ENCODE data around the gene ESX1. TPM values are rescaled to one million over a fixed set of nuclear protein-coding genes. Genes with fewer than 3 reads are reported as not detected.

ESX1 gene
- not detected for polyA plus RNA-seq (2012; ENCODE audit: insufficient read length, low read depth)

DNA sequence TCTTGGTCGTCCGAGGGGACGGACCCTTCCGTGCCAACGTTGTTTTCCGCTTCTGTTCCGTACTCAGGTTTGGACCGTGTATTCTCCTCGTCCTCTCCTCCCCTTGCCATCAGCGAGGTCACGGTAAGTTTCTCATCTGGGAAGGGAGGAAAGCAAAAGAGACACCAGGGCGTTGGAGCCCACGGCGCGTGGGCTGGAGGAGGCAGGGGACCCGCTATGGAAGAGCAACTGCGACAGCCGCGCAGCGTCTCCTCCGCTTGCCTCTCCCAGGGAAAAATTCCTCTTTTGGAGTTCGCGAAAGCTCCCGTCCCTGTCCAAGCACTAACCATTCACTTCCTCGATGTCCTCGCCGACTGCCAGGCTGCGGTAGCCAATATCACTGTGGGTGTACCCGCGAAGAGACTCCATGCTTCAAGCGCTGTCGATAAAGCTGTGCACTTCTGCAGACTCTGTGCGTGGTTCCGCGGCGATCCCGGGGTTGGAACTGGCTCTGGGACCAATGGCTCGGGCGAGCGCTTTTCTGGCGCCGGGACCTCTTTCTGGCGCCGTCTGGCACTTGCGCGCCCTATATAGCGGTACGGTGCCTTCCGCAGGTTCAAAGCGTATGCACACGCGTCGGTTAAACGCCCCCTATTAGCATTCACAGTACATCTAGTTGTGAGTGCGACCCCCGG, at the start of gene ESX1:
ESX1 (minus strand) TSS at position 492 of the 674 bp plus-strand sequence; CDS start at position 408, 84 bp downstream.
- TF ChIP-seq SIN3A (IDR thresholded peaks at IDR 0.05; ENCODE audit: borderline replicate concordance, insufficient read depth, low read length) (no peak), TAF1 (IDR thresholded peaks at IDR 0.05; ENCODE audit: borderline replicate concordance, insufficient read depth, low read length) (no peak), FOXP2 (optimal IDR thresholded peaks at IDR 0.05; ENCODE audit: borderline replicate concordance, extremely low read depth, extremely low read length, insufficient read depth) (no peak), POLR2AphosphoS5 (IDR thresholded peaks at IDR 0.05; ENCODE audit: low read depth, low read length) (no peak)
- TF ChIP-seq, protein P1, sequence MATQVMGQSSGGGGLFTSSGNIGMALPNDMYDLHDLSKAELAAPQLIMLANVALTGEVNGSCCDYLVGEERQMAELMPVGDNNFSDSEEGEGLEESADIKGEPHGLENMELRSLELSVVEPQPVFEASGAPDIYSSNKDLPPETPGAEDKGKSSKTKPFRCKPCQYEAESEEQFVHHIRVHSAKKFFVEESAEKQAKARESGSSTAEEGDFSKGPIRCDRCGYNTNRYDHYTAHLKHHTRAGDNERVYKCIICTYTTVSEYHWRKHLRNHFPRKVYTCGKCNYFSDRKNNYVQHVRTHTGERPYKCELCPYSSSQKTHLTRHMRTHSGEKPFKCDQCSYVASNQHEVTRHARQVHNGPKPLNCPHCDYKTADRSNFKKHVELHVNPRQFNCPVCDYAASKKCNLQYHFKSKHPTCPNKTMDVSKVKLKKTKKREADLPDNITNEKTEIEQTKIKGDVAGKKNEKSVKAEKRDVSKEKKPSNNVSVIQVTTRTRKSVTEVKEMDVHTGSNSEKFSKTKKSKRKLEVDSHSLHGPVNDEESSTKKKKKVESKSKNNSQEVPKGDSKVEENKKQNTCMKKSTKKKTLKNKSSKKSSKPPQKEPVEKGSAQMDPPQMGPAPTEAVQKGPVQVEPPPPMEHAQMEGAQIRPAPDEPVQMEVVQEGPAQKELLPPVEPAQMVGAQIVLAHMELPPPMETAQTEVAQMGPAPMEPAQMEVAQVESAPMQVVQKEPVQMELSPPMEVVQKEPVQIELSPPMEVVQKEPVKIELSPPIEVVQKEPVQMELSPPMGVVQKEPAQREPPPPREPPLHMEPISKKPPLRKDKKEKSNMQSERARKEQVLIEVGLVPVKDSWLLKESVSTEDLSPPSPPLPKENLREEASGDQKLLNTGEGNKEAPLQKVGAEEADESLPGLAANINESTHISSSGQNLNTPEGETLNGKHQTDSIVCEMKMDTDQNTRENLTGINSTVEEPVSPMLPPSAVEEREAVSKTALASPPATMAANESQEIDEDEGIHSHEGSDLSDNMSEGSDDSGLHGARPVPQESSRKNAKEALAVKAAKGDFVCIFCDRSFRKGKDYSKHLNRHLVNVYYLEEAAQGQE (IDR thresholded peaks at IDR 0.05; ENCODE audit: insufficient read depth in 1 of 2, low read depth in 2 of 2, low read length in 2 of 2): no peak

DNA sequence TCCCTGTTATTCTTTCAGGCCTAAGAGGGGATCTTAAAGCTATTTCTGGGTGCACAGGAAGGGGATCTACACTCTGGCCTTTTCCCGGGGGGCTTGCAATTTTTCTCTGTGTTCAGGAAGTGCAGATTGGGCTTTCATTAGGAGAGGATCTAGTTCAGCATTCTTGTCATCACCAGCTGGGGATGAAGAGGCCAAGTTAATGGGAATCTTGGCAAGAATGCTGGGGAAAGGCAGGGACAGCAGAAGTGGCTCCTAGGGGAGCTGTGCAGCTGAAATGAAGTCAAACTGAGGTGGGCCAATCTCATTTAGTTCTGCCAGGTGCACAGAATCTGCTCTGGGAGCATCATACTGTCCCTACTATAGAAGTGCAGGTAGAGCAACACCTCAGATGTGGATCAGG, 40.9 kb upstream of the ESX1 start:
- TF ChIP-seq TAF1 (IDR thresholded peaks at IDR 0.05; ENCODE audit: borderline replicate concordance, insufficient read depth, low read length): no peak
- TF ChIP-seq SIN3A (IDR thresholded peaks at IDR 0.05; ENCODE audit: borderline replicate concordance, insufficient read depth, low read length): no peak
- no peak for TF ChIP-seq POLR2AphosphoS5 (IDR thresholded peaks at IDR 0.05; ENCODE audit: low read depth, low read length)
- TF ChIP-seq FOXP2 (optimal IDR thresholded peaks at IDR 0.05; ENCODE audit: borderline replicate concordance, extremely low read depth, extremely low read length, insufficient read depth): no peak
- TF ChIP-seq, protein P1 (IDR thresholded peaks at IDR 0.05; ENCODE audit: insufficient read depth in 1 of 2, low read depth in 2 of 2, low read length in 2 of 2): no peak

DNA sequence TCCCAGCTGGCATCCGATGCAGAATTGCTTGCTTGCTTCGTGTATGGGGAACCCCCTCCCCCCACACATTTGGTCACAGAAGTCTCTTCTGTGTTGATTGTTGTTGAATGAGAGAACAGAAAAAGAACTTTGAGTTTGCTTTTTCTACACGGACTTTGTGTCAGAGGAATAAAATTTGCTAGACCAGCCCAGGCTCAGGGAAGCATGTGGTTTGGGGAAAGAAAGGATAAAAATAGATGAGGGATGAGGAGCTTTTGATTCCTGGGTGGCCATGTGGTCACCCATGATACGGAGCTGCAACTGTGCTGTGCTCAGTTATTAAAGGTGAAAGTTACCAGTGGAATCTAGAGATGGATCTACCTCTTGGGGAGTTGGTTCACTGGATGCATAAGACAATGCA, 34.2 kb upstream of the ESX1 start:
- TF ChIP-seq, protein P1 (IDR thresholded peaks at IDR 0.05; ENCODE audit: insufficient read depth in 1 of 2, low read depth in 2 of 2, low read length in 2 of 2): no peak
- no peak for TF ChIP-seq SIN3A (IDR thresholded peaks at IDR 0.05; ENCODE audit: borderline replicate concordance, insufficient read depth, low read length)
- no peak for TF ChIP-seq POLR2AphosphoS5 (IDR thresholded peaks at IDR 0.05; ENCODE audit: low read depth, low read length)
- TF ChIP-seq FOXP2 (optimal IDR thresholded peaks at IDR 0.05; ENCODE audit: borderline replicate concordance, extremely low read depth, extremely low read length, insufficient read depth): no peak
- no peak for TF ChIP-seq TAF1 (IDR thresholded peaks at IDR 0.05; ENCODE audit: borderline replicate concordance, insufficient read depth, low read length)

DNA sequence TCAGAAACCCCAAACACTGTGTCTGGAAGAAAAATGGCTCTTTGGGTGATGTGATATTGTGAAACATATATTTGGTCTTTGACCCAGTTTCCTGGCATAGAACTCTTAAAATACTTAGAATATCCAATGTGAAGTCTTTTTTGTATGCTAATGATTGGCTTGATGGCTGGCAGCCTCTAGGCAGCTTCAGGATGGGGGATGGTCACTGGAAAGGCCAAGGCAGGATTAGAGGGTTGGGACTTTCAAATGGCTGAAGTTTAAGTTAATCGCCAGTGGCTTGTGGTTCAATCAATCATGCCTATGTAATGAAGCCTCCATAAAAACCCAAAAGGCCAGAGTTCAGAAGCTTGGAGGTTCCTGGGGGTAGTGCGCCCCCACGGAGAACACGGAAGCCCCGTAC, 33.5 kb upstream of the ESX1 start:
- TF ChIP-seq SIN3A (IDR thresholded peaks at IDR 0.05; ENCODE audit: borderline replicate concordance, insufficient read depth, low read length) (no peak), POLR2AphosphoS5 (IDR thresholded peaks at IDR 0.05; ENCODE audit: low read depth, low read length) (no peak), FOXP2 (optimal IDR thresholded peaks at IDR 0.05; ENCODE audit: borderline replicate concordance, extremely low read depth, extremely low read length, insufficient read depth) (no peak), TAF1 (IDR thresholded peaks at IDR 0.05; ENCODE audit: borderline replicate concordance, insufficient read depth, low read length) (no peak)
- TF ChIP-seq, protein P1 (IDR thresholded peaks at IDR 0.05; ENCODE audit: insufficient read depth in 1 of 2, low read depth in 2 of 2, low read length in 2 of 2): no peak

All from PFSK-1 (cell line).